ENCODE results near the gene EDNRB. TPM values are rescaled to one million over a fixed set of nuclear protein-coding genes. Genes with fewer than 3 reads are reported as not detected.
"Not testable (repeated sequence)": the region's sequence is repeated elsewhere in the genome, so short reads cannot be mapped to it uniquely, and the experiment has no call there.

The EDNRB gene
- 10 to 100 TPM; 14.8 to 18.9 TPM for total RNA-seq

DNA sequence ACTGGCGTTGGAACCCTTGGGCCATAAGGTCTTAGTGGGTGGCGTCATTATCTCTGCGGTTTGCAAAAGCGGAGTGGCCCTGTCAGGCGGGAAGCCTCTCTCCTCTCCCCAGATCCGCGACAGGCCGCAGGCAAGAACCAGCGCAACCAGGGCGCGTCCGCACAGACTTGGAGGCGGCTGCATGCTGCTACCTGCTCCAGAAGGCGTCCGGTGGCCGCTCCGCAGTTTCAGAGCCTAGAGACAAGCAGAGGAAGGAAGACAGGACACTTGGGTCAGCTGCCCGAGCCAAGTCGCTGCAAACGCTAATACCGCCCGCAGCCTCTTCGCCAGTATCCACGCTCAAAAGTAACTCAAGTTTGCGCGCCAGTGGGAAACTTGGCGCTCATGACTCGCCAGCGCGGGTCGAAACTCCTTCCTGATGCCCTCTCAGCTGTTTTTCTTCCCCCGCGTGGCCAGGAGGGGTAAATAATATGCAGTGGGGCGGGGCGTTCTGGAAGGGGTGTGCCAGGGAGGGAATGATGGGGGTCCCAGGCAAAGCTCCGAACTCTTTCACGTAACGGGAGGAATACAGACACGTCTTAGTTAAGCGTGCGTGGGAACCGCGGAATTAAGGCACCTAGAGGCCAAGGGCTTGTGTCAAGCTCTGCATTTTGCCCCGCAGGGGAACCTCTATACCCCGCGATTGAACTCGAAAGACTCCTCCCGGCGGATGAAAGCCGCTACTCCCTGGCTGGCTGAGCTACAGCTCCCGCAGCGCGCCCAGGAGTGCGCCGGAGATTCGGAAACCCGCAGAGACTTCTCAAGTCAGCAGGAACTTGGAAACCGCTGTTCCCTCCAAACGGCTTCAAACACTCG, at the start of gene EDNRB:
Gene EDNRB (minus strand): TSS at position 441 of the 855 bp plus-strand sequence. CDS start 258 bp downstream, at position 183.
- WGBS, result under 1% methylated on average over 48 of the region's 60 CpGs
- Histone ChIP-seq H3K9me3 (no peaks in the 10 kb centered on the region), H3K4me3 (peak within 1 kb of the TSS; percentile 31 to 39), H3K36me3 (no peaks in the 10 kb centered on the region), H3K27ac (peak within 1 kb of the TSS; percentile 27 to 41), H3K4me1 (replicated peaks) (no peaks in the 10 kb centered on the region), H3K27me3 (replicated peaks; ENCODE audit: insufficient read depth) (no peaks in the 10 kb centered on the region)
- intact Hi-C loops (cut with DNase I), result loop anchor here (5.0 kb wide), 1 partner anchor 131 kb away; no protein-coding TSS in a partner anchor
- TF ChIP-seq POLR2AphosphoS5 (IDR thresholded peaks at IDR 0.05), result no peak
- TF ChIP-seq, protein P1, sequence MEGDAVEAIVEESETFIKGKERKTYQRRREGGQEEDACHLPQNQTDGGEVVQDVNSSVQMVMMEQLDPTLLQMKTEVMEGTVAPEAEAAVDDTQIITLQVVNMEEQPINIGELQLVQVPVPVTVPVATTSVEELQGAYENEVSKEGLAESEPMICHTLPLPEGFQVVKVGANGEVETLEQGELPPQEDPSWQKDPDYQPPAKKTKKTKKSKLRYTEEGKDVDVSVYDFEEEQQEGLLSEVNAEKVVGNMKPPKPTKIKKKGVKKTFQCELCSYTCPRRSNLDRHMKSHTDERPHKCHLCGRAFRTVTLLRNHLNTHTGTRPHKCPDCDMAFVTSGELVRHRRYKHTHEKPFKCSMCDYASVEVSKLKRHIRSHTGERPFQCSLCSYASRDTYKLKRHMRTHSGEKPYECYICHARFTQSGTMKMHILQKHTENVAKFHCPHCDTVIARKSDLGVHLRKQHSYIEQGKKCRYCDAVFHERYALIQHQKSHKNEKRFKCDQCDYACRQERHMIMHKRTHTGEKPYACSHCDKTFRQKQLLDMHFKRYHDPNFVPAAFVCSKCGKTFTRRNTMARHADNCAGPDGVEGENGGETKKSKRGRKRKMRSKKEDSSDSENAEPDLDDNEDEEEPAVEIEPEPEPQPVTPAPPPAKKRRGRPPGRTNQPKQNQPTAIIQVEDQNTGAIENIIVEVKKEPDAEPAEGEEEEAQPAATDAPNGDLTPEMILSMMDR (IDR thresholded peaks at IDR 0.05), result no peak
- no peak for TF ChIP-seq POLR2A (IDR thresholded peaks at IDR 0.05)
- DNase-seq (ENCODE audit: low spot score), result peak; percentile 12

DNA sequence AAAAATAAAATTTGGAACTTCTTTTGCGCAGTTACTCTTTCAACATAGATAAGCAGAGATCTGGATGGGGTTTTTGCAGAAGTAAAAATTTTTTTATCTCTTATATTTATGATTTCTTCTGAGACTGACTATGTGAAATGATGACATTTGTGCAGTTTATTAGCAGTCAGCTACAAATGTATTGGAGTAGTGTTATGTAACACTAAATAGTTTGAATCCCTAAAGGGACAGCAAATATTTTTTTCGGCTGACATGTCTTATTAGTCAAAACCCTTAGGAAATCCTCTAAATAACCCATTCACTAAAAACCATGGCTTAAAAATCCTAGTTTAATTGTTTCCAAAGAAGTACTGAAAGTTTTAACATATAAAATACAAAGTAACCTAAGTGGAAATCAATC, 48.0 kb upstream of the EDNRB start:
- H3K27me3 ChIP-seq (replicated peaks; ENCODE audit: insufficient read depth), result no peaks in the 10 kb centered on the region
- H3K4me3 ChIP-seq, result no peak overlapping the region
- intact Hi-C loops (cut with DNase I), result no loop called here
- no peaks in the 10 kb centered on the region for H3K9me3 ChIP-seq
- WGBS, result 81% methylated on average over 2 of the region's 2 CpGs
- no peaks in the 10 kb centered on the region for H3K36me3 ChIP-seq
- no peak overlapping the region for H3K27ac ChIP-seq
- no peak for DNase-seq (ENCODE audit: low spot score)
- no peaks in the 10 kb centered on the region for H3K4me1 ChIP-seq (replicated peaks)
- TF ChIP-seq POLR2A (IDR thresholded peaks at IDR 0.05), result no peak
- TF ChIP-seq, protein P1 (IDR thresholded peaks at IDR 0.05), result no peak
- no peak for TF ChIP-seq POLR2AphosphoS5 (IDR thresholded peaks at IDR 0.05)

DNA sequence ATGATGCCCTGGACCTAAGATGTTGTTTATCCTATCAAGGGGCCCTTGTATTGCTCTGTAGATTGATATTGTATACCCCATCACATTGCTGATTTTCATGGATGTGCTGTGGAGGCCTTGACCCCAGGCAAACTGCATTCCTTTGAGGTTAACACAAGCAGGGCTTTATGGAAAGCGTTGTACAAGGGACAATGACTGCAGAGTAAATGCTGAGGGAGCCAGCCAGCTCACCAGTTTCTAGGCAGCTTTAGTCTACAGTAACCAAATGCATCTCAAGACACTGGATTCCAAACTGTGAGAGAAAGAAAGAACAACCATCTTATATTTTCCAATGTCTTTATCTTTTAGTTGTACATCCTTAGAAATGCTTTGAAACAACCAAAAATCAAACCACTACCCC, 34.1 kb upstream of the EDNRB start:
- no peak overlapping the region for H3K27ac ChIP-seq
- TF ChIP-seq POLR2A (IDR thresholded peaks at IDR 0.05) (no peak), POLR2AphosphoS5 (IDR thresholded peaks at IDR 0.05) (no peak)
- TF ChIP-seq, protein P1 (IDR thresholded peaks at IDR 0.05), result no peak
- intact Hi-C loops (cut with DNase I), result no loop called here
- no peaks in the 10 kb centered on the region for H3K4me1 ChIP-seq (replicated peaks)
- H3K9me3 ChIP-seq, result no peaks in the 10 kb centered on the region
- no peak for DNase-seq (ENCODE audit: low spot score)
- 45% methylated on average over 1 of the region's 1 CpG for WGBS
- no peak overlapping the region for H3K4me3 ChIP-seq
- H3K36me3 ChIP-seq, result no peaks in the 10 kb centered on the region
- no peaks in the 10 kb centered on the region for H3K27me3 ChIP-seq (replicated peaks; ENCODE audit: insufficient read depth)

GRCh38 chr13:77952276-77952675, 33.6 kb upstream of the EDNRB start:
- H3K4me3 ChIP-seq, result no peak overlapping the region
- no peak overlapping the region for H3K27ac ChIP-seq
- H3K36me3 ChIP-seq, result no peaks in the 10 kb centered on the region
- intact Hi-C loops (cut with DNase I), result no loop called here
- TF ChIP-seq POLR2A (IDR thresholded peaks at IDR 0.05) (no peak), POLR2AphosphoS5 (IDR thresholded peaks at IDR 0.05) (no peak)
- TF ChIP-seq, protein P1 (IDR thresholded peaks at IDR 0.05), result no peak
- DNase-seq (ENCODE audit: low spot score), result no peak
- H3K4me1 ChIP-seq (replicated peaks), result no peaks in the 10 kb centered on the region
- H3K9me3 ChIP-seq, result no peaks in the 10 kb centered on the region
- H3K27me3 ChIP-seq (replicated peaks; ENCODE audit: insufficient read depth), result no peaks in the 10 kb centered on the region

DNA sequence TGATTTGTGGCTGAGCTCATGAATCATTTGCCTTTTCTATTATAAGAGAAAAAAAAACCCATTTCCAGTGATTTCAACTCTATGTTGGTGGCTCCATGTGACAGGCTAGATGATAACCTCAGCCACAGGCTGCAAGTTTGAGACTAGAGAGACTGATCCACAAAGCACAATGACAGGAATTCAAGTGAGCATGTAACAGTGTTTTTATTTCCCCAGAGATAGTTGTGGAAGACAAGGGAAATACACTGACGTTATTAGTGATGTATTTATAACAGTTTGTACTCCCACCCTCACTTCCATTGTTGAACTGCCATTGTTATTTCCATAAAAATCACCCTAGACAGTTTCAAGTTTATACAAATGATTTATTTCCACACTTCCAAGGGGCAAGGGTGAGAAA, 27.9 kb upstream of the EDNRB start:
- Histone ChIP-seq H3K9me3 (no peaks in the 10 kb centered on the region), H3K27me3 (replicated peaks; ENCODE audit: insufficient read depth) (no peaks in the 10 kb centered on the region), H3K4me1 (replicated peaks) (no peaks in the 10 kb centered on the region), H3K4me3 (no peak overlapping the region), H3K27ac (no peak overlapping the region), H3K36me3 (no peaks in the 10 kb centered on the region)
- intact Hi-C loops (cut with DNase I), result no loop called here
- no peak for DNase-seq (ENCODE audit: low spot score)
- TF ChIP-seq POLR2A (IDR thresholded peaks at IDR 0.05) (no peak), POLR2AphosphoS5 (IDR thresholded peaks at IDR 0.05) (no peak)
- TF ChIP-seq, protein P1 (IDR thresholded peaks at IDR 0.05), result no peak
- 23% methylated on average over 1 of the region's 1 CpG for WGBS

GRCh38 chr13:77935063-77935462, 16.4 kb upstream of the EDNRB start:
- H3K4me1 ChIP-seq (replicated peaks); H3K9me3 ChIP-seq; intact Hi-C loops (cut with DNase I); H3K27ac ChIP-seq; DNase-seq (ENCODE audit: low spot score); H3K27me3 ChIP-seq (replicated peaks; ENCODE audit: insufficient read depth); H3K4me3 ChIP-seq; H3K36me3 ChIP-seq: not testable (repeated sequence)
- 97% methylated on average over 7 of the region's 7 CpGs for whole genome bisulfite sequencing
